Osteocyte (in vitro differentiated cells): ENCODE results near the gene UBE3B. TPM values are rescaled to one million over a fixed set of nuclear protein-coding genes. Genes with fewer than 3 reads are reported as not detected.

Experiments used
- DNase-seq: peaks from one replicate; pipeline ENCODE4 v3.0.0; 2021; ENCODE audit warnings: mixed read lengths; ENCODE audit not compliant: unreplicated experiment; ENCODE audit errors: extremely low spot score
- H3K27ac Mint-ChIP-seq: one replicate; pipeline ENCODE4 v1.8.0; 2021; ENCODE audit warnings: mild to moderate bottlenecking, mixed read lengths; ENCODE audit not compliant: unreplicated experiment
- H3K27me3 Mint-ChIP-seq: one replicate; pipeline ENCODE4 v1.8.0; 2021; ENCODE audit warnings: mixed read lengths; ENCODE audit not compliant: unreplicated experiment
- H3K36me3 Mint-ChIP-seq: one replicate; pipeline ENCODE4 v1.8.0; 2021; ENCODE audit warnings: mixed read lengths; ENCODE audit not compliant: unreplicated experiment
- H3K4me1 Mint-ChIP-seq: one replicate; pipeline ENCODE4 v1.8.0; 2021; ENCODE audit warnings: mixed read lengths; ENCODE audit not compliant: unreplicated experiment
- H3K4me3 Mint-ChIP-seq: one replicate; pipeline ENCODE4 v1.8.0; 2021; ENCODE audit warnings: mild to moderate bottlenecking, moderate library complexity, mixed read lengths; ENCODE audit not compliant: unreplicated experiment
- H3K9me3 Mint-ChIP-seq: one replicate; pipeline ENCODE4 v1.8.0; 2021; ENCODE audit warnings: mixed read lengths; ENCODE audit not compliant: unreplicated experiment
- total RNA-seq: library from RNA; stranded (reverse); gene quantifications from 2 replicates; pipeline ENCODE4 v1.2.1, GENCODE V29; 2021
- TF ChIP-seq, protein P1 (sequence below): fragments of 200-600 bp; sonication (generic); IDR thresholded peaks from 2 replicates; pipeline ENCODE4 v1.5.0; 2021; ENCODE audit warnings: antibody characterized with exemption, mild to moderate bottlenecking, moderate library complexity

UBE3B gene
- total RNA-seq, 1 donor from 2014 or later: 33.0 TPM

DNA sequence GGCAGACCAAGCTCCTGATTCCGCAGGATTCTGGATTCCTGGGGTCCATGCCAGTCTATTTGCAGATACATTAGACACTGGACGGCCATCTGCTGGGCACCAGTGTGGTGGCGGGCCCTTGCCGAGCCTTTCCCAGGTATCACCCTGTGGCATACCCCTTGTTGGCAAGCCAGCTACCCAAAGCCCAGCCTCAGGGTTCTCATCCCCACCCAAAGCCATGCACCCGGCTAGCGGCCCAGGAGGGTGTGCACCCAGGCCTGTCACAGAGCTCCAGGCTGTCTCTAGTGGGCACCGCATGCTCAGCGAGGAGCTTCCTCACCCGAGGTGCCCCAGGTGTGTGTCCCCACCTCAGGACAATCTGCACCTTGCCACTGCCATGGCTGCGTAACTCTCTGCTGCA, 82.2 kb downstream of the UBE3B start:
- H3K27me3 Mint-ChIP-seq: no peaks in the 10 kb centered on the region
- H3K4me3 Mint-ChIP-seq: no peak overlapping the region
- DNase-seq: no peak

DNA sequence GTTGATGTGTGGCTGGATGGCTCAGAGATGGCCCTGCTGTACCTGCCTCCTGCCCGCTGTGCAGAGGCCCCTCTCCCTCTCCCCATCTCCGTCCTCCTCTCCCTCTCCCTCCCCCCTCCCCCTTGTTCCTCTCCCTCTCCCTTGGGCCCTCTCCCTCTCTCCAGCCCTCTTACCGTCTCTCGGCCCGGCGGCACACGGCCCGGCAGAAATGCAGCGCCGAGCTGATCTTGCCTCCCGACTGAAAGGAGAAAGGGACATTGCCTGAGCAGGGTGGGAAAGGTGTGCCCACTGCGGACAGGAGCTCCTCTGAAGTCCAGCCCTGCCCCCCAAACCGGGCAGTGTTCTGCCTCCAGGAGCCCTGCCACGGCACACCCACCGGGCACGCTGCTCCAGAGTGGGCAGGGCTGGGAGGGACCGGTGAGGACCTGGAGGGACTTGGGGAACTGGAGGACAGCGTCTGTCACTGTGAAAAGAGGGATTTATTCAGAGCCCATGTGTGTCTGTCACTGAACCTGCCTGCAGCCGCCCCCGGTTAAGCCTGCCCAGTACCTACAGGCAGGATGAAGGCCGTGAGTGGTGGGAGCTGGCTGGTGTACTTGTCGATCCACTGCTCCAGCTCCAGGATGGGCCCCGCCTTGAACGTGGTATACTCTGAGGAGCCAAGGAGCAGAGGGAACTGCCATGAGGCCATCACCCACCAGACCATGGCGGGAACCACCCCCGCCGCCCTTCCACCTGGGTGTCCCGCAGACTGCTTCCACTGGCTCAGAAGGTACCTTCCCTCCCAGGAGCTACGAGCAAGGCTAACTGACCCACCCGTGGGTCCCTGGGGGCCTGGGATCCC, 83.7 kb downstream of the UBE3B start:
- H3K4me1 Mint-ChIP-seq: no peaks in the 10 kb centered on the region
- no peak overlapping the region for H3K4me3 Mint-ChIP-seq
- no peak overlapping the region for H3K27ac Mint-ChIP-seq
- TF ChIP-seq, protein P1, sequence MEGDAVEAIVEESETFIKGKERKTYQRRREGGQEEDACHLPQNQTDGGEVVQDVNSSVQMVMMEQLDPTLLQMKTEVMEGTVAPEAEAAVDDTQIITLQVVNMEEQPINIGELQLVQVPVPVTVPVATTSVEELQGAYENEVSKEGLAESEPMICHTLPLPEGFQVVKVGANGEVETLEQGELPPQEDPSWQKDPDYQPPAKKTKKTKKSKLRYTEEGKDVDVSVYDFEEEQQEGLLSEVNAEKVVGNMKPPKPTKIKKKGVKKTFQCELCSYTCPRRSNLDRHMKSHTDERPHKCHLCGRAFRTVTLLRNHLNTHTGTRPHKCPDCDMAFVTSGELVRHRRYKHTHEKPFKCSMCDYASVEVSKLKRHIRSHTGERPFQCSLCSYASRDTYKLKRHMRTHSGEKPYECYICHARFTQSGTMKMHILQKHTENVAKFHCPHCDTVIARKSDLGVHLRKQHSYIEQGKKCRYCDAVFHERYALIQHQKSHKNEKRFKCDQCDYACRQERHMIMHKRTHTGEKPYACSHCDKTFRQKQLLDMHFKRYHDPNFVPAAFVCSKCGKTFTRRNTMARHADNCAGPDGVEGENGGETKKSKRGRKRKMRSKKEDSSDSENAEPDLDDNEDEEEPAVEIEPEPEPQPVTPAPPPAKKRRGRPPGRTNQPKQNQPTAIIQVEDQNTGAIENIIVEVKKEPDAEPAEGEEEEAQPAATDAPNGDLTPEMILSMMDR: no peak
- no peaks in the 10 kb centered on the region for H3K9me3 Mint-ChIP-seq
- no peaks in the 10 kb centered on the region for H3K27me3 Mint-ChIP-seq
- no peak for DNase-seq
- peaks cover 6% of the 10 kb centered on the region for H3K36me3 Mint-ChIP-seq

More for the DNA sequence above, 82.2 kb downstream of the UBE3B start:
- TF ChIP-seq, protein P1: no peak
- Mint-ChIP-seq H3K4me1 (no peaks in the 10 kb centered on the region), H3K36me3 (peaks cover 6% of the 10 kb centered on the region), H3K27ac (no peak overlapping the region), H3K9me3 (no peaks in the 10 kb centered on the region)

DNA sequence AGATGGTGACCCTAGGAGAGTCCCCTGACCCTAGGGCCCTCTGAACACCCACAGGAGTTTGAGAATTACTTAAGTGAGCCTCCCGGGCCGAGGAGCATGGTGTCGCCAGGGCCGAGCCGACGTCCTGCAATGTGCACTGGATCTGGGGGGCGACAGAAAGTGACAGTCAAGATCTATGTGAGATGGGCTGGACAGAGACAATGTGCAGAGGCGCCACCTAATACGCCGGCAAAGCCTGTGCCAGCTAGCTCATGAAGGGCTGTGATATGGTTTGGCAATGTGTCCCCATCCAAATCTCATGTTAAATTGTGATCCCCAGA, 84.2 kb downstream of the UBE3B start:
- no peak for DNase-seq
- TF ChIP-seq, protein P1: no peak
- H3K27ac Mint-ChIP-seq: no peak overlapping the region
- no peak overlapping the region for H3K4me3 Mint-ChIP-seq
- no peaks in the 10 kb centered on the region for H3K9me3 Mint-ChIP-seq
- H3K27me3 Mint-ChIP-seq: no peaks in the 10 kb centered on the region
- no peaks in the 10 kb centered on the region for H3K4me1 Mint-ChIP-seq
- peaks cover 6% of the 10 kb centered on the region for H3K36me3 Mint-ChIP-seq

DNA sequence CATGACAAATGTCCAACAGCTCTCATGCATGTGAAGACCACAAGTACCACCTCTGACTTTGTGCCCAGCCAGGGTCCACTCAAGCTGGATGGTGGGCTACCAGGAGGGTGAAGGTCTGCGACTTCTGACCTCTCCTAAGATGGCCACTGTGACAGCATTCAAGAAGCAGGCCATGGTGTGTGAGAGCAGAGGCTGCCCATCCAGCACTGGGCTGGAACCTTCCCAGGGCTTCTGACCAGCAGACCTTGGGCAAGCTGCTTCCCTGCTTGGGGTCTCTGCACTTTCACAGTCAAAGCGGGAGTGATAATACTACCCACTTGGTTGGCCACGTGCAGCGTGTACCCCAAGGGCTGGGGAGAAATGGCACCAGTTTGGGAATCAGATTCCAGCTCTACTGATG, 85.4 kb downstream of the UBE3B start:
- Mint-ChIP-seq H3K4me3 (no peak overlapping the region), H3K27me3 (no peaks in the 10 kb centered on the region), H3K4me1 (no peaks in the 10 kb centered on the region), H3K27ac (no peak overlapping the region), H3K9me3 (no peaks in the 10 kb centered on the region), H3K36me3 (peaks cover 6% of the 10 kb centered on the region)
- TF ChIP-seq, protein P1: no peak
- no peak for DNase-seq

DNA sequence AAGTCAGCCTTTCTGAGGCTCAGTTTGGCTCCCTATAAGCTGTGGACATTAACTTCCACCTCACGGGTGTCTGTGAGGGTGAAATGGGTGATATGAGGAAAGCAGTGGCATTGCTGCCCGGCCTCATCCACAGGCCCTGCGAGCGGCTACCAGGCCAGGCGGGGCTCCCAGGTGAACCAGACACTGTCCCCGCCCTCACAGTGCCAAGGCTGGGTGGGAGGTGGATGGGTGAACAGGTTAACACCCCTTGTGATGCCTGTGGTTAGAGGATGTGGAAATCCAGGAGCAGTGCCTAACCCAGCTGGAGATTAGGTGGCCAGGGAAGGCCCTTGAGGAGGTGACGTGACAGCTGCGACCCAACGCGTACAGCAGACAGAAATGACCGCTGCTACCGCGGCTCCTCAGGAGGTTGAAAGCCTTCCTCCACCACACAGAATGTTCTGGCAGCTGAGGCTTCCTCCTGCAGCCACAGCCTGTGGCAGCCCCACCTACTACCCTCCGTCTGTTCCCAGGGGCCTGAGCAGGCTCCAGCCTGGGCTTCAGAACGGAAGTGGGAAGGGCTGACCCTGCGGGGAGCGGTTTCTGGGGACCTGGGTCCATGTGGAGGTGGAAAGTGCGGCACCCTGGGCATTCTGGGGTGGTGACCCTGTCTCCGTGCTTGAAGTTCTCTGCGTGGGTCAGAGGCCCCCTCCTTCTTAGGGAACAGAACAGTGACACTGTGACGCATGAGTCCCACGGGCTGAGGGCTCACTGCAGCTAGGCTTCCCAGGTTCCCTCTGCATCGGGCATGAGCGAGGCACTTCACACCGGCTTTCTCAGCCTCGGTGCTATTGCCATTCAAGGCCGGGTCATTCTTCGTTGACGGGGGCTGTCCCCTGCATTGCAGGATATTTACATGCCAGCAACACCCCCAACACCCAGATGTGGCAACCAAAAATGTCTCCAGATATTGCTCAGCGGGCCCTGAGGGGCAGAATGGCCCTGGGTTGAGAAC, 86.2 kb downstream of the UBE3B start:
- Mint-ChIP-seq H3K9me3 (no peaks in the 10 kb centered on the region), H3K27me3 (no peaks in the 10 kb centered on the region), H3K36me3 (peaks cover 6% of the 10 kb centered on the region), H3K27ac (no peak overlapping the region), H3K4me1 (no peaks in the 10 kb centered on the region), H3K4me3 (no peak overlapping the region)
- DNase-seq: no peak
- TF ChIP-seq, protein P1: no peak
